ENCODE results near the gene COQ8A.

COQ8A gene

GRCh38 chr1:227037121-227037520 is 97.0 kb downstream of the COQ8A start:
- no peak for TF ChIP-seq MAX (IDR thresholded peaks at IDR 0.05)
- TF ChIP-seq NFIC (IDR thresholded peaks at IDR 0.05), result no peak
- no peak for TF ChIP-seq TEAD4 (IDR thresholded peaks at IDR 0.05)
- no peak for TF ChIP-seq EP300 (IDR thresholded peaks at IDR 0.05; ENCODE audit: borderline replicate concordance)
- no peak for TF ChIP-seq CREB1 (IDR thresholded peaks at IDR 0.05; ENCODE audit: low read depth)
- TF ChIP-seq USF1 (IDR thresholded peaks at IDR 0.05), result no peak
- no peak for TF ChIP-seq RAD21 (IDR thresholded peaks at IDR 0.05; ENCODE audit: low read depth)
- no peak for TF ChIP-seq REST (IDR thresholded peaks at IDR 0.05; ENCODE audit: low read depth)
- TF ChIP-seq TCF12 (IDR thresholded peaks at IDR 0.05; ENCODE audit: low read depth), result no peak
- no peak for TF ChIP-seq ZBTB7A (IDR thresholded peaks at IDR 0.05; ENCODE audit: low read depth)
- TF ChIP-seq CEBPB (IDR thresholded peaks at IDR 0.05), result no peak
- no peak for TF ChIP-seq TAF1 (IDR thresholded peaks at IDR 0.05; ENCODE audit: low read depth)
- TF ChIP-seq EGR1 (IDR thresholded peaks at IDR 0.05), result no peak
- no peak for TF ChIP-seq FOXM1 (IDR thresholded peaks at IDR 0.05; ENCODE audit: borderline replicate concordance, low read depth)
- TF ChIP-seq YY1 (IDR thresholded peaks at IDR 0.05; ENCODE audit: low read depth), result no peak

Data from Ishikawa (cell line).